Measurements from ENCODE around the gene ZSCAN5B.
"Not testable (repeated sequence)": the region's sequence is repeated elsewhere in the genome, so short reads cannot be mapped to it uniquely, and the experiment has no call there.

Gene ZSCAN5B

DNA sequence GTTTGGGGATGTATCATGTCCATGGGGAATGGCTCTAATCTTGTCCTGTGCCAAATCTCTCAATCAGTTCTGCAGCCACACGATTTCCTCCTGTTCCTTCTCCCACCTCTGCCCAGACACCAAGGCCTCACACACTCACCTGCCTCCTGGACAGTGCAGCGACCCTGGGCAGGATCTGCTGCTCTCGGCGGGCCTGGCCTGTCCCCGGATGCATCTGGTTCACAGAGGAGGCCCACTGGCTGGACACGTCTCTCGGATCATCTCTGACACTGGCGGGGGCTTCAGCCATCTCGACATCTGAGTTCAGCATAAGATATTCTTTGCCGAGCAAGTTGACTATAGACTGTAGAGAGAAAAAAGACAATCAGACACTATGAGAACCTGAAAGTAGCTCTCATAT is 5.9 kb downstream of the ZSCAN5B start:
- TF ChIP-seq, protein P1, sequence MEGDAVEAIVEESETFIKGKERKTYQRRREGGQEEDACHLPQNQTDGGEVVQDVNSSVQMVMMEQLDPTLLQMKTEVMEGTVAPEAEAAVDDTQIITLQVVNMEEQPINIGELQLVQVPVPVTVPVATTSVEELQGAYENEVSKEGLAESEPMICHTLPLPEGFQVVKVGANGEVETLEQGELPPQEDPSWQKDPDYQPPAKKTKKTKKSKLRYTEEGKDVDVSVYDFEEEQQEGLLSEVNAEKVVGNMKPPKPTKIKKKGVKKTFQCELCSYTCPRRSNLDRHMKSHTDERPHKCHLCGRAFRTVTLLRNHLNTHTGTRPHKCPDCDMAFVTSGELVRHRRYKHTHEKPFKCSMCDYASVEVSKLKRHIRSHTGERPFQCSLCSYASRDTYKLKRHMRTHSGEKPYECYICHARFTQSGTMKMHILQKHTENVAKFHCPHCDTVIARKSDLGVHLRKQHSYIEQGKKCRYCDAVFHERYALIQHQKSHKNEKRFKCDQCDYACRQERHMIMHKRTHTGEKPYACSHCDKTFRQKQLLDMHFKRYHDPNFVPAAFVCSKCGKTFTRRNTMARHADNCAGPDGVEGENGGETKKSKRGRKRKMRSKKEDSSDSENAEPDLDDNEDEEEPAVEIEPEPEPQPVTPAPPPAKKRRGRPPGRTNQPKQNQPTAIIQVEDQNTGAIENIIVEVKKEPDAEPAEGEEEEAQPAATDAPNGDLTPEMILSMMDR (IDR thresholded peaks at IDR 0.05), result no peak
- TF ChIP-seq ZFX (IDR thresholded peaks at IDR 0.05; ENCODE audit: borderline replicate concordance), result no peak
- no peak overlapping the region for H3K27ac ChIP-seq

DNA sequence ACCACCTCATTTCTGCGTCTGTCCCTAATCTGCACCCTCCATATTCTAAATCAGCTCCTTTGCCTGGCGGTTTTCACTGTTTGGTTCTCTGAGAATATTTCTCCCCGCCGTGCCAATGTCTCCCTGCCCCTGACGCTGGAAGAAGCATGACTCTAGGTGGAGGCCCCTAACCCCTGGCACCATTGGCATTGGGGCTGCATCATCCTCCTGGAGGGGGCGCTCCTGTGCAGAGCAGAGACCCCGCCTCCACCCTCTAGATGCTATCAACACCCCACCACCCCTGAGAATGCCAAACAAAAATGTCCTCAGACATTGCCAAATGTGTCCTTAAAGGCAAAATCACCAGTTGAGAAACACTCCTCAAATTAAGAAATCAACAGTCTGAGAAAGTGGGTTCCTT is 6.5 kb downstream of the ZSCAN5B start:
- H3K27ac ChIP-seq, result no peak overlapping the region
- TF ChIP-seq, protein P1 (IDR thresholded peaks at IDR 0.05), result no peak
- TF ChIP-seq ZFX (IDR thresholded peaks at IDR 0.05; ENCODE audit: borderline replicate concordance), result no peak

DNA sequence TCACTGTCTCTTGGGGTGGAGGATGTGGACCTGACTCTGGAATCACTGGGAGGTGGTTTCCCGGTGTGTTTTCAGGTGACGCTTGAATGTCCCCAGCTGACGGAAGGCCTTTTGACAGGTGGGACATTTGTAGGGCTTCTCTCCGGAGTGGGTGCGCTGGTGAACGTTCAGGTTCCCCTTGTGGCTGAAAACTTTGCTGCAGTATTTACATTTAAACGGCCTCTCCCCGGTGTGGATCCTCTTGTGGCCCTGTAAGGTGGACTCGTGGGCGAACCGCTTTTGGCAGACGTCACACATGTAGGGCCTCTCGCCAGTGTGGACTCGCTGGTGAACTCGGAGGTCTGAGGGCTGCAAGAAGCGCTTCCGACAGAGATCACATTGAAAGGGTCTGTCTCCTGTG is 7.8 kb downstream of the ZSCAN5B start:
- H3K27ac ChIP-seq, result no peak overlapping the region
- no peak for TF ChIP-seq ZFX (IDR thresholded peaks at IDR 0.05; ENCODE audit: borderline replicate concordance)
- TF ChIP-seq, protein P1 (IDR thresholded peaks at IDR 0.05), result no peak

- TF ChIP-seq, protein P1 (IDR thresholded peaks at IDR 0.05), result no peak
- TF ChIP-seq ZFX (IDR thresholded peaks at IDR 0.05; ENCODE audit: borderline replicate concordance), result no peak
- H3K27ac ChIP-seq, result no peak overlapping the region
Observed at GRCh38 chr19:56177564-56178243, 19.9 kb downstream of the ZSCAN5B start.

DNA sequence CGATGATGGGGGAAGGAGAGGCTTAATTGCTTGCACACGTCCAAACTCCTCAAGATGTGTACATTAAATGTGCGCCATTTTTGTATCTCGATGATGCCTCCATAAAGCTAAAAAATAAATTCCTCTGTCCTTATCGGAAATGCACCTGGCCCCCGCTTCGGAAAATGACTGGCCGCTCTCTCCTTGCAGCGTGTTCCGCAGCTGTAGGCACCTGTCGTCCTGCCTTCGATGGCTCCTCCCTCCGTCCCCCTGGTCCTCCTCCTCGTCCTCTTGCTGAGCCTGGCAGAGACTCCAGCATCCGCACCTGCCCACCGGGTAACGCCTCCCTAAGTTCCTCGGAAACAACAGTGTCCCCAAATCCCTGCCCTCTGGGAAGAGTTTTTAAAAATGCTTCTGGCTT is 20.7 kb downstream of the ZSCAN5B start:
- no peak for TF ChIP-seq ZFX (IDR thresholded peaks at IDR 0.05; ENCODE audit: borderline replicate concordance)
- TF ChIP-seq, protein P1 (IDR thresholded peaks at IDR 0.05), result no peak
- no peak overlapping the region for H3K27ac ChIP-seq

- H3K27ac ChIP-seq, result not testable (repeated sequence)
Observed at GRCh38 chr19:56176310-56176709, 21.3 kb downstream of the ZSCAN5B start.

- H3K27ac ChIP-seq, result not testable (repeated sequence)
Observed at GRCh38 chr19:56175861-56176307, 21.7 kb downstream of the ZSCAN5B start, which contains the start of gene GALP. GALP (plus strand) TSS chr19:56176008; CDS start chr19:56177109, 1,101 bp downstream.

DNA sequence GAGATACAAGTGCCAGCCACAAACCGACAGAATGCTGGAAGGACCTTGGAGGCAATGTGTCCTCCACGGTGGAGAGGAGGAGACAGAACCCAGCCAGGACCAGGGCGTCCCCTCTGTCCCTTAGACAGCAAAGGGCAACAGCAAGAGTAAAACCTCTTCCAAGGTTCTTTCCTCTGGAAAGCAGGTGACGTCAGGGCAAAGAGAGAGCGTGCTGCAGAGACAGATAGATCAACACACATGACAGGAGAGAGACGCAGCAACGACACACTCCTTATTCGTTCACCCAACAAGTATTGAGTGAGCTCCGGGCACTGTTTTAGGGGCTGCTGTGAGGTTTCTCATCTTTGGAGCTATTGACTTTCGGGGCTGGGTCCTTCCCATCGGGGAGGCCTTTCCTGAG is 23.0 kb downstream of the ZSCAN5B start:
- TF ChIP-seq ZFX (IDR thresholded peaks at IDR 0.05; ENCODE audit: borderline replicate concordance), result no peak
- TF ChIP-seq, protein P1 (IDR thresholded peaks at IDR 0.05), result no peak
- no peak overlapping the region for H3K27ac ChIP-seq

Data from 22Rv1 (cell line).